HG03196 (cell line): ENCODE data around the gene XRN2.
"Not testable (repeated sequence)": the region's sequence is repeated elsewhere in the genome, so short reads cannot be mapped to it uniquely, and the experiment has no call there.

ENCODE experiments used
- ATAC-seq: cut with Tn5 transposase; IDR thresholded peaks from one replicate; pipeline ENCODE4 v1.9.1; 2021; ENCODE audit not compliant: unreplicated experiment

The XRN2 gene

DNA sequence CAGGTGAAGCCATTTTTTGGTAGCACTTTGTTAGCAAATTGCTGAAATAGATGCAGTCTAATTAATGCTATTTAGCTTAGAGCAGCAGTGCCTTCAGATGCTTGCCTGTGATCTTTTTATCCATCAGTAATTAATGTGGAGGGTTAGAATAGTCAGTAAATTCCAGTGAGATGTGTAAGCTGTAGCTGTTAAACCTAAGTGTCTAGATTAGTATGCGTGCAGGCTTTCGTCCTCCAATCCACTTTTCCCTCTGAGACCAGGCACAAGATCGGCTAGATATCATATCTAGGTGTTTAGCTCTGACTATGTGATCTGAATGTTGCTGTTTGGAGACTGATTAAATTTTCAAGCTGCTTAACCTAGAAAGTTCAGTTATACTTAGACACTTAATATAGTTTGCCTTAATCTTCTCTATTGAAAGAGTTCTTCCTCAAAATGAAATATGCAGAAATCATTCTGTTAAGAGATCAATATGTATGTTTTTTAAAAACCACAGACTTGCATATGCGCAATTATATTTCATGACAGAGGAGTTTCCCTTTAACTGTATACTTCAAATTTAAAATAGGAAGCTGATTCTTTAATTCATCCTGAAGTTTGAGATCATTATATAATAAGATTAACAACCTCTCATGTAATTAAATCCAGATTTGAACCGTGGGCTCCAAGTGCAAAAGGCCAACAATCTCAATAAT, 41.2 kb downstream of the XRN2 start:
- ATAC-seq, result no peak

DNA sequence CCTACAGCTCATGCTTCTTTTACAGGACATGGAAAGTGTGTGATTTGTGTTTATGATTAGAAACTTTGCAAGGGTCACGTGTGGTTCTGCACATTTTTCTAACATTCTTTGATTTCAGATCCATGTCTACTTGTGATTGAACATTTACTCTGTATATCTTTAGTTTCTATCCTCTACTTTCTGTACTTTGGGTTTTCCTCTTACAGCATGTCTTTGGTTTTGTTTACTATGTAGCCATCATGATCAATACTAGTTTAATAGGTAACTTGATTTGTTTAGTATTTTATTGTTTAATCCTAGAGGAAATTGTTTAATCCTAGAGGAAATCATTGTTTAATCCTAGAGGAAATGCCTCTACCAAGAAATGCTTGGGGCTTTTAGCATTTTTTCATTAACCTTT, 41.8 kb downstream of the XRN2 start:
- ATAC-seq, result no peak

DNA sequence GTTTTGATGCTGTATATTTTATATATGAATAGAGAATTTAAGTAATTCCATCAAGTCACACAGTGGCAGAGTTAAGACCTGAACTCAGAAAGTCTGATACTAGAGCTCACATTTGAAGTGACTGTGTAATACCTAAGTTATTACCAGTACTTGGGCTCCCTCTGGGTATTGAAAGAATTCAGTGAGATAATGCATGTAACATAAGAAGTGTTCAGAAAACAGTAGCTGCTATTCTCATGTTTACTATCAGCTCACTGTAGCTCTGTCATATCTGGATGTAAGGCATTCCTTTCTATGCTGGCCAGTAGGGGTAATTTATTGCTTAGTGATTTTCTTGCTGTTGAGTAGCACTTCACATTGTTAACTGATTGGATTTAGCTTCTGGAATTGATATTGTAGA, 49.6 kb downstream of the XRN2 start:
- ATAC-seq, result no peak

DNA sequence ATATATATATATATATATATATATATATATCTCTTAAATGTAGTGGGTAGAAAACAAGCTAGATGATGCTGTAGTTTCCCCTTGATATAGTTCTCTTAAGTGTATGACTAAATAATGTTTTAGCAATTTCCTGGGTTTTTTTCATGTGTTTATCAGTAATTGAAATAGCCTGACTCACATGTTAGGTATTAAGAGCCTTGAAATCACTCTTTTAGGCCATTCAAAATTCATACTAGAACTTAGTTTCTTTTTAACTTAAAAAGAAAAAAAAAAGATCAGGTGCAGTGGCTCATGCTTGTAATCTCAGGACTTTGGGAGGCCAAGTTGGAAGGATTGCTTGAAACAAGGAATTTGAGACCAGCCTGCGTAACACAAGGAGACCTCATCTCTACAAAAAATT, 50.1 kb downstream of the XRN2 start:
- no peak for ATAC-seq

GRCh38 chr20:21355981-21356380, 52.9 kb downstream of the XRN2 start:
- no peak for ATAC-seq

GRCh38 chr20:21356386-21356785, 53.3 kb downstream of the XRN2 start:
- no peak for ATAC-seq

DNA sequence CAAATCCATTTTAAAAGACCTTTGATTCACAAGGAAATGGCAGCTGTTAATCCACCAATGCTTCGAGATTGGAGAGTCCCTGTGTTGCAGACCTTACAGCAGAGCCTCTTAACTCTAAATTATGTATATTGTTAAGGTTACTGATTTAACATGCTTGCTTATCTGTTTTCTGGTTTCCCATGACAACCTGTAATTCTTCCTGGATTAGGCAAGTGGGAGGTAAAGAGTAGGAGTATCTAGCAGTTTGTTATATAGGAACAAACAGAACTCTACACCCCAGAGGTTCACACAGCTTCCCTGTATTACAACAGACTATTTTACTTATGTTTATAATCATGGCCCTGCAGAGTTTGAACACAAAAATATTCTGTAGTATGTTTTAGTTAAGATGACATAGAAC, 54.7 kb downstream of the XRN2 start:
- ATAC-seq, result no peak

- no peak for ATAC-seq
Observed at GRCh38 chr20:21358737-21359136, 55.6 kb downstream of the XRN2 start.

GRCh38 chr20:21360705-21361104, 57.6 kb downstream of the XRN2 start:
- no peak for ATAC-seq

GRCh38 chr20:21361266-21361665, 58.1 kb downstream of the XRN2 start:
- ATAC-seq, result no peak

- no peak for ATAC-seq
Observed at GRCh38 chr20:21364413-21364812, 61.3 kb downstream of the XRN2 start.

- ATAC-seq, result no peak
Observed at GRCh38 chr20:21365771-21366170, 62.6 kb downstream of the XRN2 start.

- not testable (repeated sequence) for ATAC-seq
Observed at GRCh38 chr20:21366273-21366672, 63.1 kb downstream of the XRN2 start.

GRCh38 chr20:21368791-21369190, 65.7 kb downstream of the XRN2 start:
- no peak for ATAC-seq

DNA sequence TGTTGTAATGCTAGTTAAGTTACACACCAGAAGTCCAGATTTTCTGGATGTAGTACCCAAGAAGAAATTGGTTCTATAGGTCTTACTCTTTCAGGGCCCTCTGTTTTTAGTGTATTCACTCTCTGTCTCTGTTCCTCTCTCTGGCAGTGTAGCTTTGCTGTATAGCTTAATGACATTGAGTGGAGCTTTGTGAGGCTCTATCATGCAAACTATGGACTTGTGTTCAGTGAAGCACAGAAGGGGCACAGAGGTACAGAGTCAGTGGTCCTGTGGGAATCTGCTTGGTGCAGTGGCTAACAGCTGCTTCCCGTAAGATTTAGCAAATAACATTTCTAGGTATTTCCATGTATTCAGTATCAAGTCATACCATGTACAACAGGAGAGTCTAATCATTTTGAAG, 68.1 kb downstream of the XRN2 start:
- no peak for ATAC-seq

DNA sequence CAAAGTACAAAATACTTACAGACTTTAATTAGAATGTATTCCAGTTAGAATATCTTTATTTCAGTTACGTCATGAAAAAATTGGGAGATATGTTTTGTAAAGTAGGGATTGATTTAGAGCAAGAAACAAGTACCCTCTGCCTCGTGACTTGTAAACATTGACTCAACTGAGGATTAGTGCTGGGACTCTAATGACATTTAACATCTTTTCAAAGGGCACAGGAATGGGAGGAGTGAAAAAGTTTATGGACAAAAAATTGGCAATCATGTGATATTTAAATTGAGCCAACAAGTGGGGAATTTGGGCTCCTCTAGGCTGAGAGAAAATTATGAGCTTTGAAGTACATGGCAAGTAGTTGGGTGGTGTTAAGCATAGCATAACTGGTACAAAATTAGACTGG, 68.9 kb downstream of the XRN2 start:
- no peak for ATAC-seq

- no peak for ATAC-seq
Observed at GRCh38 chr20:21373436-21373835, 70.3 kb downstream of the XRN2 start.

DNA sequence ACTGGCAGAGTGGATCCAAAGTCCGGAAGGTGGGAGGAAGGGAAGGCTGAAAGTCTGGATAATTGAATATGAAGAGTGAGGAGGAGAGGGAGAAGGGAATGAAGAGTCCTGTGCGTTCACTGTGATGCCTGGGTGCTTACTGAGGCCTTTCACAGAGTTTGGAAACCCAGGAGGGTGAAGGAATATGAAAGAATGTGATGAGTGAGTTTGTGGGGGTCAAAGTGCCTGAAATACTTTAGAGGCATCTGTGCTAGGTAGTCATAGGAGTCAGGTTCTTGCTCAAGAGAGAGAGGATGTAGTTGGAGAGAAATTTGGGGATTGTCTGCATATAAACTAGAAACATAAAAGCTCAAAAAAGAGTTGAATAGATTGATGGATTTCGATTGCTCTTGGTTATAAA, 73.5 kb downstream of the XRN2 start:
- ATAC-seq, result no peak

DNA sequence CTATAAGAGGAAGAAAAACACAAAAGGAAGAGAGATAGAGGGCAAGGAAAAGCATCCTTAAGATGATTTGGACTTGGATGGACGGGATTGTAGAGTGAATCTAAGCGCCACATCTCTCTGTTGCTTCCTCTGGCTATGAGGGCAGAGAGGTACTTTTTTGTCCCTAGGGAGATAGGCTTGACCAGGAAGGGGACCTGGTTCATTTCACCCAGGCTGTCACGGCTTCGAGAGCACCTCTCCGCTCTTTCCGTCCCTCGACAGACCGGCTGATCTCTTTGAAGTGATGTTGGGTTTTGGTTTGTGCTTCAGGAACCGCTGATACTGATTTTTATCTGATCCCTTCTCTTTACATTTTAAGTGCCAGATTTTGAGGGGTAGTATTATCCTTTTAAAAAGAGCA, 74.6 kb downstream of the XRN2 start:
- no peak for ATAC-seq

DNA sequence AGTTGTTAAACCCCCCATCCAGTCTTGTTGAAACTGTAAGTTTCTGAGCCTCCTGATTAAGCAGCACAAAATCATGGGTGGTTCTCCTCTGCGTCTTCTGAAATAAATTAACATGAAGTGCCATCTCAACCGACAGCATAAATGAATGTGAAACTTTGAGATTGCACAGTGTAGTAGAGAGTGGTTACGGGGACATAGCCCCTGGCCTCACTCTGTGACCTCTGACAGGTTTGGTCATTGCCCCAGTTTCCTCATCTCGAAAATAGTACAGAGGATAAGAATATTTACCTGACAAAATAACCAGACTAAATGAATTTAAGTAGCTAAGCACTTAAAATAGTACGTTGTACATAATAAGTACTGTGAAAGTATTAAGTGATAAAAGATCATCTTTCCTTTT, 75.1 kb downstream of the XRN2 start:
- ATAC-seq, result no peak

DNA sequence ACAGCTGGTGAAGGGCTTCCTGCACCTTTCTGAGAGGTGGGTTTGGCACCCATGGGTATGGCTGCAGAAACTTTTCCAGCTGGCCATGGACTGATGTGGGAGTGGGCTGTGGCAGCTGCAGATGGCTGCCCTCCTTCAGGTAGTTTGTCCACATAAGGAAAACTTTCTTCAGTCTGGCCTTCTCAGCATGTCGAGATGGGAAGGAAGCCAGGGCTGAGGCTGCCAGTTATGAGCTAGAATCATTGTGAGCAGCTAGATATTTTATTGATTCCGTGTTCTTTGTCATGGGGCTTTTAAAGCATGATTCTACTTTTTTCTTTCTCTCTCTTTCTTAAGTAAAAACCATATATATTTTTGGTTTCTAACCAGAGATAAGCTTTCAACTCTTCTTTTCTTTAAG, 77.6 kb downstream of the XRN2 start:
- ATAC-seq, result no peak

DNA sequence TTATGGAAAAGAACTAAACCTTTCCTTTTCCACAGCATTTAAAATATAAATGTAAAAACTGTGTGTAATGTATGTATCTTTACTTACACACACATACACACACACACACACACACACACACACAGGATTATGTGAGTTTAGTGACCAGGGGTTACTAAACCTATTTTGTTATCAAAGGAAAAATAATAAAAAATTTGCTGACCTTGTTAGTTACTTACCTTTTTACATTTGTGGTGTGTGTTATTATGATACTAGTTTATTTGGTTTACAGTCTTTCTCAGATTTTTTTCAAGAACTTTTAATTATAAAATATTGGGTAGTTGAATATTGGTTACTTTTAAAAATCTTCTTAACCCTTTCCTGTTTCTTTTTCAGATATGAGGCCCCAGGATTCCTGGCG, 78.5 kb downstream of the XRN2 start:
- no peak for ATAC-seq

- ATAC-seq, result no peak
Observed at GRCh38 chr20:21384308-21384892, 81.3 kb downstream of the XRN2 start.
